Tibial nerve (tissue), 4 donors: ENCODE data around the gene DOCK9. TPM values are rescaled to one million over a fixed set of nuclear protein-coding genes. Genes with fewer than 3 reads are reported as not detected.

Source experiments
- DNase-seq, 2 donors: peaks; one replicate each; pipeline ENCODE4 v3.0.0-alpha.2; 2019; ENCODE audit warnings: low spot score in 2 of 2
- H3K27ac ChIP-seq, 4 donors: fragments of 200-600 bp; sonication (generic) in 3 of 4; one replicate each; pipeline ENCODE4 v1.5.1; 2017 to 2019; ENCODE audit warnings: mild to moderate bottlenecking in 1 of 4
- H3K27me3 ChIP-seq, 2 donors: fragments of 200-600 bp; sonication (generic) in 1 of 2; one replicate each; pipeline versions ENCODE4 v1.5.1 to v1.6.0; 2017 to 2019
- H3K36me3 ChIP-seq, 3 donors: fragments of 200-600 bp; sonication (generic); one replicate each; pipeline ENCODE4 v1.5.1; 2018 to 2019
- H3K4me1 ChIP-seq, 4 donors: fragments of 200-600 bp; sonication (generic) in 3 of 4; one replicate each; pipeline ENCODE4 v1.5.1; 2017 to 2019
- H3K4me3 ChIP-seq, 4 donors: fragments of 200-600 bp; sonication (generic) in 3 of 4; one replicate each; pipeline ENCODE4 v1.5.1; 2017 to 2019; ENCODE audit warnings: mild to moderate bottlenecking in 1 of 4, moderate library complexity in 1 of 4
- H3K9me3 ChIP-seq, 4 donors: fragments of 200-600 bp; sonication (generic) in 3 of 4; one replicate each; pipeline ENCODE4 v1.5.1; 2017 to 2019
- EP300 ChIP-seq, 2 donors: sonication (generic); formaldehyde crosslinking; IDR thresholded peaks; one replicate each; pipeline ENCODE4 v1.6.1; 2017; ENCODE audit warnings: antibody characterized with exemption in 2 of 2, mild to moderate bottlenecking in 1 of 2
- POLR2A ChIP-seq, 2 donors: fragments of 450-650 bp; IDR thresholded peaks; one replicate each; pipeline ENCODE4 v1.6.1; 2017; ENCODE audit warnings: antibody characterized with exemption in 2 of 2, mild to moderate bottlenecking in 2 of 2, moderate library complexity in 2 of 2
- WGBS, 2 donors: methylation state at CpG; one replicate each; pipeline ENCODE4 v1.1.5; 2018; 5-methylcytosine and 5-hydroxymethylcytosine counted together
- total RNA-seq, 4 donors: library from RNA; depleted of rRNA; stranded (reverse); fragments of >200 nt; gene quantifications; one replicate each; pipeline ENCODE4 v1.1.0, GENCODE V29; 2016
- TF ChIP-seq, protein P1 (sequence below), 5 experiments: fragments of 200-600 bp in 3 of 5; fragments of 450-650 bp in 2 of 5; sonication (generic) in 3 of 5; IDR thresholded peaks; one replicate each; pipeline ENCODE4 v1.5.1; 2016 to 2019; ENCODE audit warnings: antibody characterized with exemption in 5 of 5, mild to moderate bottlenecking in 3 of 5, moderate library complexity in 2 of 5

The DOCK9 gene
- total RNA-seq, 4 donors from 2014 or later: 147 to 258 (median 243) TPM

DNA sequence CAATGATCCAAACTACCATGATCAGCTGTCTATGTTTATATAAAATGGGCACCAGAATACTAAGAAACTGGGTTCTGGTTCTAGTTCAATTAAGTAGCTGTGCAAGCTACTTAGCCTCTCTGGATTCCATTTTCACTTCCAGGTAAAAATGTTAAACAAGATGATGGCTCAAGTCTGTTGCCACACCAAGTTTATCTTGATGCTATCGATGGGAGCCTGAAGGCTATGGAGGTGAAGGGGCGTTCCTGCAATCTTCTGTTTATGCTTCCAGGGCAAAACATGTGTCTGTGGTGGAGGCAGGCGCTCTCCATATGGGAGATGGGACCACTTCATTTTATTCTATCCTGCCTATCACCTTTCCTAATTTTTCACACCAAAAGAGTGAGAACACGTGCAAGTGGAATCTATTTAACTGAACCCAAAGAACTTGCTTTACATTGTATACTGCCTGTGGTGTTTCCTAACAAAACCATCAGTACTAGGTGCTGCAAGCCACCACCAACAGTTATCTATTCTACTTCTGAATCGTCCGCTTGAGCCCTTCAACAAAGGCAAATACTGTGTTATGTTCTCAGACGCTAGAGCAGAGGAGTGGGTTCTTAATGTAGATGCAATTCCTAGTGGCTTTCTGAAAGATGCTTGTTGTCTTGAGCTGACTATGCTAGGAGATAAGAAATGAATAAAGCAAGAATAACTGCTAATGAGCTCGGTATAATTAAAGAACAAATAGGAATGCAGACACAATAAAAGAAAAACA, 70.9 kb downstream of the DOCK9 start:
- 83 to 87% methylated on average over 8 of the region's 8 CpGs for WGBS, 2 donors
- H3K27ac ChIP-seq: no peak overlapping the region
- H3K9me3 ChIP-seq: no peaks in the 10 kb centered on the region
- peaks cover 0 to 14% (median 2%) of the 10 kb centered on the region in 4 donors for H3K4me1 ChIP-seq
- peaks cover 0 to 29% (median 0%) of the 10 kb centered on the region in 3 donors for H3K36me3 ChIP-seq
- TF ChIP-seq EP300 (IDR thresholded peaks at IDR 0.05) (no peak), POLR2A (IDR thresholded peaks at IDR 0.05) (no peak)
- TF ChIP-seq, protein P1, sequence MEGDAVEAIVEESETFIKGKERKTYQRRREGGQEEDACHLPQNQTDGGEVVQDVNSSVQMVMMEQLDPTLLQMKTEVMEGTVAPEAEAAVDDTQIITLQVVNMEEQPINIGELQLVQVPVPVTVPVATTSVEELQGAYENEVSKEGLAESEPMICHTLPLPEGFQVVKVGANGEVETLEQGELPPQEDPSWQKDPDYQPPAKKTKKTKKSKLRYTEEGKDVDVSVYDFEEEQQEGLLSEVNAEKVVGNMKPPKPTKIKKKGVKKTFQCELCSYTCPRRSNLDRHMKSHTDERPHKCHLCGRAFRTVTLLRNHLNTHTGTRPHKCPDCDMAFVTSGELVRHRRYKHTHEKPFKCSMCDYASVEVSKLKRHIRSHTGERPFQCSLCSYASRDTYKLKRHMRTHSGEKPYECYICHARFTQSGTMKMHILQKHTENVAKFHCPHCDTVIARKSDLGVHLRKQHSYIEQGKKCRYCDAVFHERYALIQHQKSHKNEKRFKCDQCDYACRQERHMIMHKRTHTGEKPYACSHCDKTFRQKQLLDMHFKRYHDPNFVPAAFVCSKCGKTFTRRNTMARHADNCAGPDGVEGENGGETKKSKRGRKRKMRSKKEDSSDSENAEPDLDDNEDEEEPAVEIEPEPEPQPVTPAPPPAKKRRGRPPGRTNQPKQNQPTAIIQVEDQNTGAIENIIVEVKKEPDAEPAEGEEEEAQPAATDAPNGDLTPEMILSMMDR (IDR thresholded peaks at IDR 0.05): no peak
- H3K4me3 ChIP-seq: no peak overlapping the region
- DNase-seq: no peak
- H3K27me3 ChIP-seq: no peaks in the 10 kb centered on the region

DNA sequence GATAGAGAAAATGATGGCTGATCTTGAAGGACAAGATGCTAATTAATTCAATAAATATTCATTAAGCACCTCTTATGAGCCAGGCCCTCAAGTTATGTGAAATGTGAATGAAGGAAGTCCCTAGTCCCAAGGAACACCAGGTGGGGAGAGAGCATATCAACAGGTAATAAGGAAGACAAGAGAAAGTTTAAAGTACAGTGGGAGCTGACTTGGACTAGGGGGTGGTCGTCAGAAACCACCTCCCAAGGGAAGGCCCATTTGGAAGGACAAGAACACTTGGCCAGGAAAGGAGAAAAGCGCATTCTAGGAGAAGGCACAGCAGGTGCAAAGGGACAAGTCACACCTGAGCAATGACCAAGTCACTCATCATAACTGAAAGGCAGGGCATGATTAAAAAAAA, 72.7 kb downstream of the DOCK9 start:
- Histone ChIP-seq H3K9me3 (no peaks in the 10 kb centered on the region), H3K4me1 (peaks cover 0 to under 1% (median 0%) of the 10 kb centered on the region in 4 donors), H3K36me3 (peaks cover 0 to 46% (median under 1%) of the 10 kb centered on the region in 3 donors), H3K27ac (no peak overlapping the region), H3K27me3 (no peaks in the 10 kb centered on the region), H3K4me3 (no peak overlapping the region)
- 87 to 89% methylated on average over 2 of the region's 2 CpGs for WGBS, 2 donors
- DNase-seq: no peak
- TF ChIP-seq EP300 (IDR thresholded peaks at IDR 0.05) (no peak), POLR2A (IDR thresholded peaks at IDR 0.05) (no peak)
- TF ChIP-seq, protein P1 (IDR thresholded peaks at IDR 0.05): no peak

DNA sequence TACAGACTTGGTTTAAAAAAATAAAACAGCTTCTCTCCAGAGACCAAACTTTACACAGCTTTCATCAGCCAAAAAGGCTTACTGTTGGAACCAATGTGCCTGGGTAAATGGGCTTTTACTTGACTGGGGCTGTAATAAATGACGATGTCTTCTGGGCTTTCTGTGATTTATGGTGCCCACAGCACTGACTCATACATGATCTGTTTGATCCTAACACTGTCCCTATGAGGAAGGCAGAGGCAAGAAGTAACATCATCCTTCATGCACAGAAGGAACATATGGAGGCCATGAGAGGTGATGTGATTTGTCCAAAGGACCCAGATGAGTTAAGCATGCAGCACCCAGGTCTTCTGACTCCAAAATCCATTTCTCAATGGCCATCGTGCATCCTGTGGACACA, 77.4 kb downstream of the DOCK9 start:
- DNase-seq: no peak
- H3K9me3 ChIP-seq: no peaks in the 10 kb centered on the region
- TF ChIP-seq, protein P1 (IDR thresholded peaks at IDR 0.05): no peak
- TF ChIP-seq POLR2A (IDR thresholded peaks at IDR 0.05) (no peak), EP300 (IDR thresholded peaks at IDR 0.05) (no peak)
- H3K4me1 ChIP-seq: no peaks in the 10 kb centered on the region
- H3K27ac ChIP-seq: no peak overlapping the region
- WGBS, 2 donors: 73 to 77% methylated on average over 2 of the region's 2 CpGs
- no peaks in the 10 kb centered on the region for H3K27me3 ChIP-seq
- peaks cover 0 to 77% (median 4%) of the 10 kb centered on the region in 3 donors for H3K36me3 ChIP-seq
- H3K4me3 ChIP-seq: no peak overlapping the region

GRCh38 chr13:98897706-98898105, 80.2 kb downstream of the DOCK9 start:
- WGBS, 2 donors: 91 to 100% methylated on average over 1 of the region's 1 CpG
- TF ChIP-seq, protein P1 (IDR thresholded peaks at IDR 0.05): no peak
- no peak for TF ChIP-seq EP300 (IDR thresholded peaks at IDR 0.05)
- TF ChIP-seq POLR2A (IDR thresholded peaks at IDR 0.05): no peak

DNA sequence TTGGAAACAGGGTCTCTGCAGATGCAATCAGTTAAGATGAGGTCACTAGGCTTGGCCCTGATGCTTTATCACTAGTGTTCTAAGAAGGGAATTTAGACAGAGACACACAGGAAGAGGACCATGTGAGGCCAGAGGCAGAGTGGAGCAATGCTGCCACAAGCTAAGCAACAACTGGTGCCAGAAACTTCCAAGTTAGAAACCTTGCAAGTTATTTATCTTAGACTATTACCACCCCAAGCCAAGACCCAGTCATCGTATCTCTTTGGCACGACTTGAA, 81.1 kb downstream of the DOCK9 start:
- TF ChIP-seq EP300 (IDR thresholded peaks at IDR 0.05) (peak in 1 of 2 donors; percentile 47), POLR2A (IDR thresholded peaks at IDR 0.05) (no peak)
- TF ChIP-seq, protein P1 (IDR thresholded peaks at IDR 0.05): no peak
- WGBS, 2 donors: 66 to 93% methylated on average over 2 of the region's 2 CpGs
- no peak for DNase-seq
- Histone ChIP-seq H3K4me3 (no peak overlapping the region), H3K27me3 (no peaks in the 10 kb centered on the region), H3K4me1 (no peaks in the 10 kb centered on the region), H3K9me3 (no peaks in the 10 kb centered on the region), H3K36me3 (peaks cover 0 to 79% (median 4%) of the 10 kb centered on the region in 3 donors), H3K27ac (no peak overlapping the region)

More at GRCh38 chr13:98897706-98898105, 80.2 kb downstream of the DOCK9 start:
- peaks cover 0 to 83% (median 4%) of the 10 kb centered on the region in 3 donors for H3K36me3 ChIP-seq
- no peak overlapping the region for H3K4me3 ChIP-seq
- no peaks in the 10 kb centered on the region for H3K9me3 ChIP-seq
- no peaks in the 10 kb centered on the region for H3K4me1 ChIP-seq
- H3K27me3 ChIP-seq: no peaks in the 10 kb centered on the region
- DNase-seq: no peak
- H3K27ac ChIP-seq: no peak overlapping the region
